ENCODE results near the gene DOK6. TPM values are rescaled to one million over a fixed set of nuclear protein-coding genes. Genes with fewer than 3 reads are reported as not detected.

DOK6 gene
- total RNA-seq, 1 experiment from 2014 or later, result not detected

DNA sequence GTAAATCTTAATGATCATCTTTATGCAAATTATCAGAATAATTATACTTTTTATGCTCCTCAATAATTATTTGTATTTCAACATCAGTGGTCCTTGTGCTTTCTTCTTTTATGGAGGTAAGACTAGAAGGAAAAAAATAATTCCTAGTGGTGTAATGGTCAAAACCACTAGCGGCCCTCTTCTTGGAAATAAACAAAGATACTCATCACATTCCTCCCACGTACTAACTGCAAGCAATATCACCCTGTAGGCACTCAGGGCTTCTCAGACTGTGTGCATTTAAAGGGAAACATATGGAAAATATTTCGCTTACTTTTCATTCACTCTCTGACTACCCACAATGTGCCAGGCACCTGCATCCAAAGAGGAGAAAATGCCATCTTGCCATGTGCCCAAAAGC is 263.7 kb downstream of the DOK6 start:
- Histone ChIP-seq H3K4me2 (ENCODE audit: low read length) (no peak overlapping the region), H3F3A (ENCODE audit: low read length, unreplicated experiment) (no peaks in the 10 kb centered on the region), H3K9me3 (ENCODE audit: low read length) (no peaks in the 10 kb centered on the region), H3K36me3 (ENCODE audit: low read depth, low read length) (no peaks in the 10 kb centered on the region), H3K9me2 (replicated peaks; ENCODE audit: low read length) (no peaks in the 10 kb centered on the region), H3K27me3 (ENCODE audit: low read length) (peaks cover 15% of the 10 kb centered on the region), H3K9ac (ENCODE audit: low read length) (no peak overlapping the region), H3K4me3 (ENCODE audit: low read length) (no peak overlapping the region), H3K27ac (ENCODE audit: low read length) (no peak overlapping the region), H3K79me2 (ENCODE audit: low read length) (no peaks in the 10 kb centered on the region), H4K20me1 (ENCODE audit: low read length) (no peaks in the 10 kb centered on the region), H2AFZ (ENCODE audit: low read length) (no peak overlapping the region), H3K4me1 (ENCODE audit: insufficient read depth, low read length) (no peaks in the 10 kb centered on the region)
- BruUV-seq (replicated peaks), result no TSS peak
- ChIA-PET POLR2A (ENCODE audit: unreplicated experiment) (no interaction called here), CTCF (no interaction called here)
- TF ChIP-seq EZH2 (IDR thresholded peaks at IDR 0.05; ENCODE audit: low read length, unreplicated experiment) (no peak), EZH2phosphoT487 (IDR thresholded peaks at IDR 0.05; ENCODE audit: borderline replicate concordance, low read length) (no peak)
- TF ChIP-seq, protein P1, sequence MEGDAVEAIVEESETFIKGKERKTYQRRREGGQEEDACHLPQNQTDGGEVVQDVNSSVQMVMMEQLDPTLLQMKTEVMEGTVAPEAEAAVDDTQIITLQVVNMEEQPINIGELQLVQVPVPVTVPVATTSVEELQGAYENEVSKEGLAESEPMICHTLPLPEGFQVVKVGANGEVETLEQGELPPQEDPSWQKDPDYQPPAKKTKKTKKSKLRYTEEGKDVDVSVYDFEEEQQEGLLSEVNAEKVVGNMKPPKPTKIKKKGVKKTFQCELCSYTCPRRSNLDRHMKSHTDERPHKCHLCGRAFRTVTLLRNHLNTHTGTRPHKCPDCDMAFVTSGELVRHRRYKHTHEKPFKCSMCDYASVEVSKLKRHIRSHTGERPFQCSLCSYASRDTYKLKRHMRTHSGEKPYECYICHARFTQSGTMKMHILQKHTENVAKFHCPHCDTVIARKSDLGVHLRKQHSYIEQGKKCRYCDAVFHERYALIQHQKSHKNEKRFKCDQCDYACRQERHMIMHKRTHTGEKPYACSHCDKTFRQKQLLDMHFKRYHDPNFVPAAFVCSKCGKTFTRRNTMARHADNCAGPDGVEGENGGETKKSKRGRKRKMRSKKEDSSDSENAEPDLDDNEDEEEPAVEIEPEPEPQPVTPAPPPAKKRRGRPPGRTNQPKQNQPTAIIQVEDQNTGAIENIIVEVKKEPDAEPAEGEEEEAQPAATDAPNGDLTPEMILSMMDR (conservative IDR thresholded peaks at IDR 0.05; ENCODE audit: low read depth, low read length), result no peak
- intact Hi-C loops (cut with micrococcal nuclease), result no loop called here
- no peak for DNase-seq
- no peak for ATAC-seq

DNA sequence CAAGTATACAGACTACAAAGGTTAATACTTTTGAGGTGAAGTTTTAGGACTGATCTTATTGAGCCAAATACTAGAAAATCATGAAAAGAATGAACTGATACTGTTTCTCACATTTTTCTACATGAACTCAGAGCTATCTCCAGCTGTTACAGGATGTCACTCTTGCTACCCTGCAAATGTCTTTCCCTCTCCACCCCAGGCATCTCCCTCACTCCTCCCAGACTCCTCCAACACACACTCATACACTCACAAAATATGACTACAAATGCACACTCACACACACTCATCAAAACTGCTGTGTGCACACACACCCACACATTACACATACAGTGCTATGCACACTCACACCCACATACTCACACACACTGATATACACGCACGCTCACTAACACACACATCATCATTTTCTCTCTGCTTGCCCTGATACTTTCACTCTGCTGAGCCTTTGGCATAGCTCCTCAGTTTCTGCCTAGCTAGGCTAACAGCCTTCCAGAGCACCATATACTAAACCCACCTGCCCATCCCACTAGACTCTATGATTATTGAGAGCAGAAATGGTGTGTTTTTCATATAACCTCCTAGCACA is 273.7 kb downstream of the DOK6 start:
- ChIA-PET CTCF (no interaction called here), POLR2A (ENCODE audit: unreplicated experiment) (no interaction called here)
- Histone ChIP-seq H3K27ac (ENCODE audit: low read length) (no peak overlapping the region), H3K9me2 (replicated peaks; ENCODE audit: low read length) (no peaks in the 10 kb centered on the region), H3K27me3 (ENCODE audit: low read length) (no peaks in the 10 kb centered on the region), H4K20me1 (ENCODE audit: low read length) (no peaks in the 10 kb centered on the region), H3K9ac (ENCODE audit: low read length) (no peak overlapping the region), H3K36me3 (ENCODE audit: low read depth, low read length) (no peaks in the 10 kb centered on the region), H3K79me2 (ENCODE audit: low read length) (no peaks in the 10 kb centered on the region), H3K4me3 (ENCODE audit: low read length) (no peak overlapping the region), H3K9me3 (ENCODE audit: low read length) (no peaks in the 10 kb centered on the region), H3K4me1 (ENCODE audit: insufficient read depth, low read length) (no peaks in the 10 kb centered on the region), H3K4me2 (ENCODE audit: low read length) (no peak overlapping the region), H3F3A (ENCODE audit: low read length, unreplicated experiment) (no peaks in the 10 kb centered on the region), H2AFZ (ENCODE audit: low read length) (no peak overlapping the region)
- TF ChIP-seq EZH2phosphoT487 (IDR thresholded peaks at IDR 0.05; ENCODE audit: borderline replicate concordance, low read length) (no peak), EZH2 (IDR thresholded peaks at IDR 0.05; ENCODE audit: low read length, unreplicated experiment) (no peak)
- TF ChIP-seq, protein P1 (conservative IDR thresholded peaks at IDR 0.05; ENCODE audit: low read depth, low read length), result no peak
- no peak for ATAC-seq
- intact Hi-C loops (cut with micrococcal nuclease), result no loop called here
- BruUV-seq (replicated peaks), result no TSS peak
- no peak for DNase-seq

DNA sequence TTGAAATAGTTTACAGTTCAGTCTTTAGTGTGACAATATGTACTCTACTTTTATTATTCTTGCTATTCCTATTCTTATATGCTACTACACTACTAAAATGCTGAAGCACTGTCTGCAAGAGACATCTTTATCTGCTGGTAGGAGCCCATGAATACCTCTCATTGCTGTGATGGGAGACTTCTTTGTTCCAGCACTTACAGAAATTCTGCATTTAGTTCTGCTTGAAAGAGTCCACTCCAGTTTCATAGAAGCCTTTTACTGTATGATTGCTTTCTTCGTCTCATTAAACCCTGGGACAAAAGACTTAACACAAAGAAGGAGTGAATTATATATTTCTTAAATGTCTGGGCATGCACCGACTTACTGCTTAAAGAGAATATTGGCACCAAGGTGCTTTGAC is 274.3 kb downstream of the DOK6 start:
- no peaks in the 10 kb centered on the region for H3K4me1 ChIP-seq (ENCODE audit: insufficient read depth, low read length)
- ChIA-PET CTCF (no interaction called here), POLR2A (ENCODE audit: unreplicated experiment) (no interaction called here)
- no peaks in the 10 kb centered on the region for H3K36me3 ChIP-seq (ENCODE audit: low read depth, low read length)
- BruUV-seq (replicated peaks), result no TSS peak
- TF ChIP-seq, protein P1 (conservative IDR thresholded peaks at IDR 0.05; ENCODE audit: low read depth, low read length), result no peak
- TF ChIP-seq EZH2phosphoT487 (IDR thresholded peaks at IDR 0.05; ENCODE audit: borderline replicate concordance, low read length), result no peak
- TF ChIP-seq EZH2 (IDR thresholded peaks at IDR 0.05; ENCODE audit: low read length, unreplicated experiment), result no peak
- intact Hi-C loops (cut with micrococcal nuclease), result no loop called here
- no peak overlapping the region for H3K27ac ChIP-seq (ENCODE audit: low read length)
- H3F3A ChIP-seq (ENCODE audit: low read length, unreplicated experiment), result no peaks in the 10 kb centered on the region
- H2AFZ ChIP-seq (ENCODE audit: low read length), result no peak overlapping the region
- H4K20me1 ChIP-seq (ENCODE audit: low read length), result no peaks in the 10 kb centered on the region
- no peaks in the 10 kb centered on the region for H3K79me2 ChIP-seq (ENCODE audit: low read length)
- H3K9me2 ChIP-seq (replicated peaks; ENCODE audit: low read length), result no peaks in the 10 kb centered on the region
- H3K4me3 ChIP-seq (ENCODE audit: low read length), result no peak overlapping the region
- DNase-seq (no peak), ATAC-seq (no peak)
- H3K9ac ChIP-seq (ENCODE audit: low read length), result no peak overlapping the region
- no peak overlapping the region for H3K4me2 ChIP-seq (ENCODE audit: low read length)
- no peaks in the 10 kb centered on the region for H3K27me3 ChIP-seq (ENCODE audit: low read length)
- no peaks in the 10 kb centered on the region for H3K9me3 ChIP-seq (ENCODE audit: low read length)
